HG03108 (cell line): Measurements from ENCODE around the gene PHF11.
"Not testable (repeated sequence)": the region's sequence is repeated elsewhere in the genome, so short reads cannot be mapped to it uniquely, and the experiment has no call there.

ENCODE experiments used
- ATAC-seq: cut with Tn5 transposase; IDR thresholded peaks from one replicate; pipeline ENCODE4 v1.9.1; 2021; ENCODE audit warnings: moderate library complexity; ENCODE audit not compliant: unreplicated experiment

PHF11 gene

GRCh38 chr13:49495783-49496762 lies at the start of gene PHF11:
Gene PHF11 (plus strand): TSS chr13:49495953. CDS start chr13:49496002, 49 bp downstream.
- peak; percentile 84 for ATAC-seq

GRCh38 chr13:49446473-49446872 lies 49.3 kb upstream of the PHF11 start:
- ATAC-seq = no peak

- ATAC-seq = no peak
These were observed 47.0 kb upstream of the PHF11 start for GRCh38 chr13:49448753-49449152.

GRCh38 chr13:49450105-49450819 lies 45.5 kb upstream of the PHF11 start:
- ATAC-seq = no peak

GRCh38 chr13:49452725-49453457 lies 42.9 kb upstream of the PHF11 start:
- no peak for ATAC-seq

DNA sequence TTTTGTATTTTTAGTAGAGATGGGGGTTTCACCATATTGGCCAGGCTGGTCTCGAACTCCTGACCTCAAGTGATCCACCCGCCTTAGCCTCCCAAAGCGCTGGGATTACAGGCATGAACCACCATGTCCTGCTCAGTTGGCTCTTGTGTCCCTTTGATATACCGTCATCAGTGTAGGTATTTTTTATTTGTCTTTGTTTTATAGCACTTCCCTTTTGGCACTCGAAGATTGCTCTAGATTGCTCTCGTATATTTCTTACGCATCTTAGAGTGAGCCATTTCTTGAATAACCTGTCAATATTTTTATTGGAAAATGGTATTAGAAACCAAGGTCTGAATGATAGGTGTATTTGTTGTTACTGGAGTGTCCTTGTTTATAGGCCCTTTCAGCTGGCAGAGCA lies 42.3 kb upstream of the PHF11 start:
- no peak for ATAC-seq

- ATAC-seq = peak; percentile 96
These were observed 41.3 kb upstream of the PHF11 start for GRCh38 chr13:49454388-49455006.

DNA sequence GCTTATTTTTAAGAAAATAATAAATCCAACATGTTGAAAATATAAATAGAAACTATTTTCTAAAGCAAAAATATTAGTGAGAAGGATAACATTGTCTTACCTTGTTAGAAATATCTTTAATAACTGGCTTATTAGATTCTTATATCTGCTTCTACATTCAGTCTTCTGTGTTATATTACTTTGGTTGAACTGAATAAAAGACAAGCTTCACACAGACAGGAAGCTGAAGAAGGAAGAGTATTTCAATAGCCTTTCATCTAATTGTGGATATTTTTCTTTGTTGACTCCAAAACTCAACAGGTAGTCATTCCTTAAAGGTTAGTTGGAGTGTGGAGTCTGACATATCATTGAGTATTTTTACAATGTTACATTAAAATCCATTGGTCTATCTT lies 40.8 kb upstream of the PHF11 start:
- ATAC-seq = no peak

GRCh38 chr13:49456156-49456555 lies 39.6 kb upstream of the PHF11 start:
- ATAC-seq = no peak

- no peak for ATAC-seq
These were observed 38.5 kb upstream of the PHF11 start for GRCh38 chr13:49457221-49457620.

DNA sequence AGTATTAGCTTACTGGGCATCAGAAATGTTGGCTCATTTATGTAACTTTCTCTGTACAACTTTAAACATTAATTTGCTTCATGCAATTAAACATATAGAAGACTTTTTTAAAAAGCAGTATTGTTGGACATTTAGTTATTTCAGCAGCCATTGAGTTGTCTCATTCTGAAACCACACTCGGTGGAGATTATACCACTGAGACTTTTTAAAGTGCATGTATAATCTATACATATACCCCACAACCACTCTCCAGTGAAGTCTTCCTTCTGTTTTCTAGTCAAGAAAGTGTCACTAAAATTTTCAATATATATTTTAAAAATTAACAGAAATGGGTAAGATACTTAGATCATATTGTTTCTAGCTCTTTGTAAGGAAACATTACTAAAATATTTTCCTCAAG lies 36.2 kb upstream of the PHF11 start:
- ATAC-seq = no peak

DNA sequence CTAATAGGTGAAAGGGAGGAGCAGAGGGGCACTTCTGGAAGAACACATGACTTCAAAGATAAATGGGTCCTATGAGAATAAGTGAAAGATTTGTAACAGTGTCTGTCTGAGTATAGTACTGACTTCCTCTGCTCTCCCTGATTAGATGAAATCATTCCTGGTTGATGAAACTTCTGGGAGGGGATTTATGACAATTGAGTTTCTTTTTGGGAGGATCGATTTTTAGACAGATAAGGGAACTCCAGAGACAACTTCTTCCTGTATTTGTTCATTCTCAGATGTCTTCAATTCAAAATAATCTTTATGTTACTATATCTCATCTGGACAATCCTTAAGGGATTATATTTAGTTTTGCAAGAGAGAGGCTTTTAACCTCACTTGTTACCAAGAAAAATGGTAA lies 31.7 kb upstream of the PHF11 start:
- ATAC-seq = no peak

- ATAC-seq = no peak
These were observed 31.0 kb upstream of the PHF11 start for GRCh38 chr13:49464621-49465325.

DNA sequence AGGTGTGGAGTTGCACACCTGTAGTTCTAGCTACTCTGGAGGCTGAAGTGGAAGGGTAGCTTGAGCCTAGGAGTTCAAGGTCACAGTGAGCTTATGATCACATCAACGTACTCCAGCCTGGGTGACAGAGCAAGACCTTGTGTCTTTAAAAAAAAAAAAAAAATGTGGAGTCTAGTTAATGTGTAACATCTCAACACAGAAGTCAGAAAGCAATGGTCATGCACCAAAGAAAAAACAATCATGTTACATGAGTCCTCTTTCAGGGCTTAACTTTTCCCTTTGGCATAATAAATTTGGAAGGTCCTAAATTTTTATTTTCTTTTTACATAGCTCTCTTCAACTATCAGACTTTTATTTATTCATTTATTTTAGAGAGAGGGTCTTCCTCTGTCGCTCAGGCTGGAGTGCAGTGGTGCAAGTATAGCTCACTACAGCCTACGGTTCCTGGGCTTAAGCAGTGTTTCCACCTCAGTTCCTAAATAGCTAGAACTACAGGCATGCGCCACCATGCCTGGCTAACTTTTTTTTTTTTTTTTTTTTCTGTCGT lies 29.4 kb upstream of the PHF11 start:
- no peak for ATAC-seq

GRCh38 chr13:49472186-49472585 lies 23.6 kb upstream of the PHF11 start:
- ATAC-seq = no peak

DNA sequence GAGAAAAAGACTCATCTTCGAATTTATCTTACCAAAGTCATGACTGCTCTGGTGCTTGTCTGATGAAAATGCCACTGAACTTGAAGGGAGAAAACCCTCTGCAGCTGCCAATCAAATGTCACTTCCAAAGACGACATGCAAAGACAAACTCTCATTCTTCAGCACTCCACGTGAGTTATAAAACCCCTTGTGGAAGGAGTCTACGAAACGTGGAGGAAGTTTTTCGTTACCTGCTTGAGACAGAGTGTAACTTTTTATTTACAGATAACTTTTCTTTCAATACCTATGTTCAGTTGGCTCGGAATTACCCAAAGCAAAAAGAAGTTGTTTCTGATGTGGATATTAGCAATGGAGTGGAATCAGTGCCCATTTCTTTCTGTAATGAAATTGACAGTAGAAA lies 19.2 kb upstream of the PHF11 start:
- ATAC-seq = no peak

- ATAC-seq = no peak
These were observed 14.0 kb upstream of the PHF11 start for GRCh38 chr13:49481788-49482187.

- no peak for ATAC-seq
These were observed 7.2 kb upstream of the PHF11 start for GRCh38 chr13:49488563-49488962.

GRCh38 chr13:49494645-49495044 lies 1.1 kb upstream of the PHF11 start:
- no peak for ATAC-seq

- ATAC-seq = not testable (repeated sequence)
These were observed 1.1 kb downstream of the PHF11 start for GRCh38 chr13:49496837-49497236.
